ENCODE results near the gene CDH4. TPM values are rescaled to one million over a fixed set of nuclear protein-coding genes. Genes with fewer than 3 reads are reported as not detected.

Gene CDH4
- total RNA-seq, 1 donor = 8.6 TPM

DNA sequence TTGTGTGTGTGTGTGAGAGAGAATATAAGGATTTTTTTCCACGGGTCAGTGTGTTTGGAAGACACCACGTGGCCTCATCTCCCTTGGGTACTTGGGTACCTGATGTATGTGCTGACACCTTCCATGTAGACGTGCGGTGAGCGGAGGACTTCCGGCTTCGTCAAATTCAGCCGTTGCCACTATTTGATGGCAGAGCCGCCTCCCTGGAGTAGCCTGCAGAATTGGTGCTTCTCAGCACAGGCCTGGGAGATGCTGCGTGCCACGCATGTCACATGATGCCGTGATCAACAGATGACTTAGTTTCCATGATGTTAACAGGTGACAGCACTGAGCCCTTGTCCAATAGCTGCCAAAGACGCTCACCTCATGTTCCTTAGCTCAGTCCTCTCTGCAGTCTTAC lies 69.4 kb downstream of the CDH4 start:
- no peak for DNase-seq (ENCODE audit: low read depth in 2 of 3, low spot score in 2 of 3)

DNA sequence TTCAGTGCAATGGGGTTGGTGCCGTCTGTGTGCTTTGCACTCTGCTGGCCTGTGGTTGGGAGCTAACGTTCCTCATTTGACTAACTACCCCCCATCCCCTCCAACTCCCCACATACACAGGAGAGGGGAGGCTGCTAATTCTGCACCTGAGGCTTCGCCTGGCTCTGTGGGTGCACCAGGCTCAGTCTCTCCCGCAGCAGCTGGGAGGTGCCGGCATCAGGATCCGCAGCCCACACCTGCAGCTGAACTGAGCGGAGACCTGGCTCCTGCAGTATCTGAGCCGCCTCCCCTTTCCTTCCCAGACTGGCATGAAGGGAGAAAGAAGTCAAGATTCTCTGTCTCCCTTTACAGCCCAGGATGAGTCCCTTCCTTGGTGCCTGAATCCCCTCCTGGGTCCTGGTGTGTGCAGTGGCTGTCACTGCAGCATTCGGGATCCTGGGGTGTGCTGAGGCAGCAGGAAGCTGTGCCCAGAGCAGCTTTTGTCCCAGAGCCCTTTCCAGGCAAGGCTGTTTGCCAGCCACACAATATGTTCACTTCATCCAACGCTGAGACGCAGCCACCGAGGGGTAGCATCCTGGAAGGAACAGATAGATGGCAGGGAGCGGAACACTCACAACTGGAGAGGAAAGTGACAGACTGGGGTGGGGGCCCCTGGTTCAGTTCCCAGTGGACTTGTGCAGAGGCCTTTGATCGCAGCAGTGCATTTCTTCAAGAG lies 70.2 kb downstream of the CDH4 start:
- no peak for DNase-seq (ENCODE audit: low read depth in 2 of 3, low spot score in 2 of 3)

DNA sequence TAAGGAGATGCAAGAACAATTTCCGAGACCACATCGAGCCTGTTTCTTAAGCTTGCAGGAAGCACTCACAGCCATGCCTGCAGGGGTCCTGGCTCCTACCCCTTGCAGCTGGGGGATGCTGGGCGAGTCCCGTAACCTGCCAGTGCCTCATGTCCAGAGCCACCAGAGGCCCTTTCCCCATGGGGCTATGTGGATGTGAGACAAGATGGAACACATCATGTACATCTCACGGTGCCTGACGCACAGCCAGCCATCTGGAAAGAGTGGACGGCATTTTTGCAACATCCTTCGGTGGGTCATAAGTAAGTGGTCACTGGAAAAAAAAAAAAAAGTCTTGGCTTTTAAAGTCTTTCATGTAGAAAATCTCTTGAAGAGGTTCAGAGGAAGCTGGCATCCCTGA lies 72.8 kb downstream of the CDH4 start:
- DNase-seq (ENCODE audit: low read depth in 2 of 3, low spot score in 2 of 3) = no peak

DNA sequence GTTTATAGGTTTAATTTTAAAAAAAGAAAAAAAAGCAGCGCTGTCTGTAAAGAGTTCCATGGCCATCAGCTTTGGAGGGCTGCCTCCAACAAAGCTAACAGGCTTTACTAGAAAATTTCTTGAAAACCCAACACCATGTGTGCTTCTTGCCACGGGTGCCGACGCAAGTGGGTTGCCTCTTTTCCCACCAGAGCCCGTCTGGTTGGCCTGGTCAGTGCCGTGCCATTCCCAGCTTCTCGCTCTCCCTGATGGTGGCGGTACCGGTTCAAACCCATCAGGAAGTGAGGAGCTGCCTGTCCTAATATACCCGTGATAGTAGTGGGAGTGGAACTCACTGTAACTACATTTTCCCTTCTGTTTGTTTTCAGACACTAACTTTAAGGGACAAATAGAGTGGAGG lies 73.7 kb downstream of the CDH4 start:
- DNase-seq (ENCODE audit: low read depth in 2 of 3, low spot score in 2 of 3) = no peak

DNA sequence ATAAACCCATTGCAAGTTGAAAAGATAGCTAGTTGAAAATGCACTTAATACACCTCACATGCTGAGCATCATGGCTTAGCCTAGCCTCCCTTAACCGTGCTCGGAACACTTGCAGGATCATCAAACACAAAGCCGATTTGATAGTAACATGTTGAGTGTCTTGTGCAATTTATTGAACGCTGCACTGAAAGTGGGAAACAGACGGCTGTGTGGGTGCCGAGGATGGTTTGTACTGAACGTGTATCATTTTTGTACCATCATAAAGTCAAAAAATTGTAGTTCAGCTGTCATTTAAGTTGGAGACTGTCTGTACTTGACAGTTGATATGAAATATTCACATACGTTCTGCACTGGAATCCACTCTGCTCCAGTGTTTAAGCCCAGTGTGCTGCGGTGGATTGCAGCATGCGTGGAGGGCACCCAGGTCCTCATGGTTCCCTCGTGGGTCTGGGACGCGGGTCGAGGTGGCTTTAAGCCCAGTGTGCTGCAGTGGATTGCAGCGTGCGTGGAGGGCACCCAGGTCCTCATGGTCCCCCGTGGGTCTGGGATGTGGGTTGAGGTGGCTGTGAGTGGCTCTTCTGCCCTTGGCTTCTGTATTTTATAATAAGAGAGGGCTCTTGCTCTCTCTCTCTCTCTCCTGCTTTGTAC lies 77.0 kb downstream of the CDH4 start:
- no peak for DNase-seq (ENCODE audit: low read depth in 2 of 3, low spot score in 2 of 3)

DNA sequence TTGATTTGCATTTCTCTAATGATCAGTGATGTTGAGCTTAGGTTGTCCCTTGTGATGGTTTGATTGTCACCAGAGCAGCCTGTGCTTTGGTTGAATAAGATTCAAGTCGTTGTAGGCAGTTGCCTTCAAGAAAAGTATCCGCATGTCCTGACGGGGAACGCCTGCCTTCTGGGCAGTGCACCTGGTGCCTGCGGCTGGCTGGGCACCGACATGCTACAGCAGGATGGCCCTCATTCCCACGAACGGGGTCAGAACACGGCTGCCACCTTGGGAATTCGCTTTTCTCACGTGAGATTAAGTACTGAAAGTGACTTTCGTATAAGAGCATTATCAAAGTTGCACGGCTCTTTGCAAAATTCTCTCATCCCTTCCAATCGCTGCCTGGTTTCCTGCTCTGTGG lies 78.4 kb downstream of the CDH4 start:
- no peak for DNase-seq (ENCODE audit: low read depth in 2 of 3, low spot score in 2 of 3)

DNA sequence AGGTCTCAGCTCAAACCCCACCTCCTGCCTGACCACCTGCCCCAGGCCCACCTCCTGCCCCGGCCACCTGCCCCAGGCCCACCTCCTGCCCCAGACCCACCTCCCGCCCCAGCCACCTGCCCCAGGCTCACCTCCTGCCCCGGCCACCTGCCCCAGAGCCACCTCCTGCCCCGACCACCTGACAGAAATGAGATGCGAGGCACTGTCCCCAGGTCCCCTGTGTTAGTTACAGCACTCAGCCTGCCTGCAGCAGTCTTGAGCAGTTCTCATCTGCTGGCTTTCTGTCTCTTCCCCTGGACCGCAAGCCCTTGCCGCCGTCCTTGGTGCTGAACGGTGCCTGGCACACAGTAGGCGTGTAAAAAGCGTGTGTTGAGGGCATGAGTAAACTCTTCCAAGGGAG lies 79.5 kb downstream of the CDH4 start:
- no peak for DNase-seq (ENCODE audit: low read depth in 2 of 3, low spot score in 2 of 3)

DNA sequence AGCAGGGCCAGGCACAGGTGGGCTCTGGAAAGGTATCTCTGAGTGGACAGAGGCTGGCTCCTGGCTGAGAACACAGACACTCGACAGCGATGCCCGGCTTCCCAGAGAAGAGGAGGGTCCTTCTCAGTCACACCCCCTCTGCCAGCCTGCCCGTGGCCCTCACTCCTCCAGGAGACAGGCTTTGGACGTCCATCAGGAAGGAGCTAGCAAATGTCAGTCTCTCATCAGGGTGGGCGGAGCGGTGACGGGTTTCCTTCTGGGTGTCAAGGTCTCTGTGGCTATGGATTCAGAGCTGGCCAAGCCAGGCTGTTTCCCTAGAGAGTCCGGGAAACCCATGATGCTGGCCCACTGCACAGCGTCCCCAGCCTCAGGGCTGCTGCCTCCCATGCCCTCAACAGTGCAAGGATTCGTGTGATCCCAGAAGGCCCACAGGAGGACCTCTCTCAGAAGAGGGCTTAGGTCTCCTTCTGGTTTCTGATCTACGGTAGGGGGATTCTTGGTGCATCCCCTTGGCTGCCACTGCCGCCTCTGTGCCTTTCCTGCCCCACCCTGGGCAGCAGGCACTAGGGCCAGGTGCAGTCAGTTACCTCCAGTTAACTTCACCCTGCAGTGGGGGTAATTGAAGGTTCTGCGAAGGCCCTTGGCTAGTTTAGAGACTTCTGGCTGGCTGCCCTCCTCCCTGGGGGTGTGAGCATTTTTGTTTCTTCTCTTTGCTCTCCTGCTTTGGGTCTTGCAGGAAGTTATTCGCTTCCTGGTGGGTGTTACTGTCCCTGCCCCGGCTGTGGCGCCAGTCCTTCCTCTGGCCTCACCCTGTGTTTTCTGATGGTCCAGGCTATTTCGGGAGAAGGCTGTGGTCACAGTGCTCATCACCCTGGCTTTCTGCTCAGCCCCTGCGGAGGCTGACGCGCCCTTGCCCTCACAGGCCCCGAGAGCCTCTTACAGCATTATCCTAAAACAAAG lies 80.2 kb downstream of the CDH4 start:
- no peak for DNase-seq (ENCODE audit: low read depth in 2 of 3, low spot score in 2 of 3)

DNA sequence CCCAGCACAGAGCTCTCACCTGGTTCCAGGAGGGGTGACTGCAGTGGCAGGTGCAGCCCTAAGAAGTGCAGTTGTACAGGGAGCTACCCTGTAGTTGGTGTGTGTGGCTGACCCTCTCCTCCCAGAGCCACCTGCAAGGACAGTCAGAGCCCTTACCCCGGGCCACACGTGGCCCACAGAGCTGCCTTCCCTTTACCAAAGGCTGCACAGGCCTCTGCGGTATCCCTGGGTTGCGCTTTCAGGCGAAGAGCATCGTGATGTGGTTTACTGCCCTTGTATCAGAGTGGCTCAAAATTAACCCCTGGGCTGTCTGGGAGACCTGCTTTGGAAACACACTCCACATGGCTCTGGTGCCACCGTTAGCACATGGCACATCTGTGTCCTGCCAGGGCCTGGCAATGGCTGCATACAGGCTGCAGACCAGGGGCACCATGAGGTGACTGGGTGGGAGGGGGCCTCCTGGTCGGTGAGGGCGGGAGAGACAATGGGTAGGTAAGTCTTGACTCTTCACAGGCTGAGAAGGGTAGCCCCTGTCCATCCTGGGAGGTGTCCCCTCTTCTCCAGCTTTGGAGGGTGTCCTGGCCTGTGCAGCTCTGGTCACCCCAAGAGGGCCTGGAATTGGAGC lies 81.5 kb downstream of the CDH4 start:
- no peak for DNase-seq (ENCODE audit: low read depth in 2 of 3, low spot score in 2 of 3)

DNA sequence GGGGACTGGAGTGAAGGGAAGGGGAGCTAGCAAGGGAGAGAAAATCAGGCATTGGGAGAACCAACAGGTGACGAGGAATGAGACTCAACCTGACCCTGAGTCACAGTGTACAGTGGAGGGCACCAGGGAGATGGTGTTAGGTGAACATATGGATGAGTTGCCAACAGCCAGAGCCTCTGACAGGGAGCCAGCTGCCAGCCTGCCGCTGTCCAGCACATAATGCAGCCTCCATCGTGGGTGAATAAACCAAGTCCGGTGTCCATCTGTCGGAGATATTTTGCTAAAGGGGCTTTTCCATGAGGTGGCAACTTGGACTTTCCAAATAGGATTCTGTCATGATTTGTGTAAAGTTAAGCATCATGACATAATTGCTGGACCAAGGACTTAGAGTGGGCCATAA lies 88.1 kb downstream of the CDH4 start:
- no peak for DNase-seq (ENCODE audit: low read depth in 2 of 3, low spot score in 2 of 3)

DNA sequence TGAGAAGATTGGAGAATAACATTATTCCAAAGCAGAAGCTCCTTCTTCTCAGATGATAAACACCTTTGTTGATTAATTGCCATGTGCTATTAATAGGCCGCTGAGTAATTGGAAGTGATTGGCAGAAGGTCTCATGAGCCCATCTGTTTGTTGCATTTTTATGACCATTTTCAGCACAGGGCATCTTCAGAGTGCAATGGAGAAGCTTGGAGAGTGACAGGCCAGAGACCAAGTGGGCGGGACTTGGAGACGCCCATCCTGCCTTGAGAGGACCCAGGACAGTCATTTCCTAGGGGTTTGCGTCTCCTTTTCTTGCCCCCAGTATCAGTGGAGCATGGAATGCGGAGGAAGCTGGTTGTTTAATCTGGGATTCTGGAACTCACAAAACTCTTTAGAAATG lies 89.5 kb downstream of the CDH4 start:
- DNase-seq (ENCODE audit: low read depth in 2 of 3, low spot score in 2 of 3) = no peak

DNA sequence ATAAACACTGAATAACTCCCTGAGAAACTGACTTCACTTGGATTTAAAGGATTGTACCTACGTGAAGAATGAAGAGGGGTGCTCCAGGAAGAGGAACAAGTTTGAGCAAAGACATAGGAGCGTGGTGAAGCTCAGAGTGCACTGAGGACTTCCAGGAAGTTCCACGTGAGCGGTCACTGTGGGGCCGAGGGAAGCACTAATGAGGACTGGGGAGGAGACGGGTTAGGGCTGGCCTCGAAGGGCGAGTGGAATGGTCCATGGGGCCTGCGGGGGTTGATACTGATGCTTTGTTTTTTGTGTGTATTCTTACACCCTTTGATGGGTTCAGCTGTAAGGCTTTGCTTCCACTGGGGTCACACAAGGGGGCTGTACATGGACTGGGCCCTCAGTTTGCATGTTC lies 91.9 kb downstream of the CDH4 start:
- DNase-seq (ENCODE audit: low read depth in 2 of 3, low spot score in 2 of 3) = no peak

DNA sequence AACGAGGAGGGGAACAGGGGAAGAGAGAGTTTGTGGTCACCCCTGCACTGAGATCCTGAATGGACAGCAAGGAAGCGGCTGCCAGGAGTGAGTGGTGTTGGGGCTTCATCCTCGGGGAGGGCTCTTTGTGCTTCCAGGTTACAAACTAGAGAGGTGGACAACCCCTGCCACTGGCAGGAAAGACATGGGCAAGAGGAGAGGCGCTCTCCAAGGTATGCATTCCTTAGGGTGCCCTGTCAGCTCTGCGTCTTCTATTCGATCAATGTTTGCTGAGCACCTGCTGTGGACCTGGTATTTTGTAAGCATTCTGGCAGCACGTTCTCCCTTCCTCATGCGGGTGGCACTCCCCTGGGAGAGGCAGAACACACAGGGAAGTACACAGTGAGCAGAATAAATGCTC lies 93.6 kb downstream of the CDH4 start:
- DNase-seq (ENCODE audit: low read depth in 2 of 3, low spot score in 2 of 3) = no peak

DNA sequence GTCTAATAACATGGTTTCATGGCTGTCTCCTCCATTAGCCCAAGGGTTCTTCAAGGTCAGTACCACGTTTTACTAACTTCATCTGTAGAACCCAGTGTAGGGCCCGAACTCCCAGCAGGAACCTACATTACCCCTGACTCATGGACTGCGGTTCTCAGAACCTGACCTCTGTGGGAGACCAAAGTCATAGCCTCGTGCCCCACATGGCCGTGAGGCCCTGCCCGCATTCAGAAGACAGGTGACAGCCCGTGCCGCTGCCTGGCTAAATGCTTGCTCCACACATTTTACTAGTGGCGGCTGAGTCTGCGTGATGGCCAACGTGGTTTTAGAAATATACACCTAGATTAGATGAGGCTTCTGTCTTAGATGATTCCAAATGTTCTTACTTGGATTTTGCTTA lies 94.9 kb downstream of the CDH4 start:
- no peak for DNase-seq (ENCODE audit: low read depth in 2 of 3, low spot score in 2 of 3)

DNA sequence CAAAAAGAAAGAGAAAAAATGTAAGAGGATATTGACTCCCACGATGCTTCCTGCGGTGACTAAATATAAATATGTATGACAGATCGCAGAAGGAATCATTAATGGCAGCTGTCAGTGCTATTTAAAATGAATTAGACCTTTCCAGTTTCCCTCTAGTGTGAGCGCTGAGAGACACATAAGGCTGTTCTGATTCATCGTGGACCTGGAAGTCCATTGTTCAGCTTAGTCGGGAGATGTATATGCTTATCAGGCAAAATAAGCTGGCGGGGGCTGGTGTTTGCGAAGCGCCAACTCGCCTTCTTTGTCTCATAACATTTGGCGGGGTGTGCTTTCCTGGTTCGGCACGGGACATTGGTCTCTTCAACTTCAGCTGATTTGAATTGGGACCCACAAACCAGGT lies 95.4 kb downstream of the CDH4 start:
- no peak for DNase-seq (ENCODE audit: low read depth in 2 of 3, low spot score in 2 of 3)

DNA sequence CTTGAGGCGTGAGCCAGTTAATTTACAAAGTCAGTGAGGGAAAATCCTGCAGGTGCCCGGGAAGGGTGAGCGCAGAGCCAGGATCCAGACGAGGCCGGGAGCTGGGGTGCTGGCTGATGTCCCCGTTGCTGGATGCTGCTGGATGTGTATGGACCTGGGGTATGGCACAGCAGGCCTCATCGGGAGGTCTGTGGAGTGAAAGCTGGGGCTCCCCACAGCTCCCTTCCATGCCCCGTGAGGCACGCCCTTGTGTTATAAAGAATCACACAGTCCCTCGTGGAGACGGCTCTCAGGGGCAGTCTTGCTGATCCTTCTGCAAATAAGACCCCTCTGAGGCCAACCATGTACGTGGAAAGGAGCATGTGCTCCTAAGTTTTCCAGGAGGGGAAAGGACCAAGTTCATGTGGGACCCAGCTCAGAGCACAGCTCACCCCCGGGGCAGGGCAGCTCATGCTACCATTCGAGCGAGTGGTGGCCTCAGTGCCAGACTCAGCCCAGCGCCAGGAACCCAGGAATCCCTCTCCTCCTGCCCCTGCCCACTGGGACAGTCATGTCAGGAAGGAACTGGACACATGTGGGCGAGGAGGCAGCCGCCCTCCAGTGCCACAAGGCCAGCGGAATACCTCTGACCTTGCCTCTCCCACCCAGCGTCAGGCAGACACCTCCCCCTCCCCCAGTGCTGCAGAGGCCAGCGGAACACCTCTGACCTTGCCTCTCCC lies 97.5 kb downstream of the CDH4 start:
- DNase-seq (ENCODE audit: low read depth in 2 of 3, low spot score in 2 of 3) = no peak

DNA sequence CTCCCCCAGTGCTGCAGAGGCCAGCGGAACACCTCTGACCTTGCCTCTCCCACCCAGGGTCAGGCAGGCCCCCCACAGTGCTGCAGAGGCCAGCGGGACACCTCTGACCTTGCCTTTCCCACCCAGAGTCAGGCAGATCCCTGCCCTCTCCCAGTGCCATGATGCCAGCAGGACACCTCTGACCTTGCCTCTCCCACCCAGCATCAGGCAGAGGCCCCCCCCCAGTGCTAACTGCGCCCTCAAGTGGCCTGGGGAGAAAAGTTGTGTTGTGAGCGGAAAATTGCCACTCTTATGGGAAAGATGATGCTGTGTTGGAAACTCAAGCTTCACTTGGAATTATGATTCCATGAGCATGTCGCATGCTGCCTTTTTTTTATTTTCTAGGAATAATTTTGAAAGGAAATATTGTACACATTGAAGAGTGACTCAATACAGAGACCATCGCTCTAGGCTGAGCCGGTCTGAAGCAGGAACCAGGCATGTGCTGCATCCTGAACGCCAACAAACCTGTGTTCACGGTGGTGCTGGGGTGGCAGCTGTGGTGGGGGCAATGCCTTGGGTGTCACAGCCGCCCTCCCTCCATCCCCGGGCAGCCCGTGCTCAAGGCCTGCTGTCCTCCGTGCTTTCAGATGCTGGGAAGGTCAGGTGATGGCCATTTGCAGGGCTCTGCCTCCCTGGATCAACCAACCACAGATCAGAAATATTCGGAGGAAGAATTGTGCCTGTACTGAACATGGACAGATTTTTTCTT lies 98.6 kb downstream of the CDH4 start:
- no peak for DNase-seq (ENCODE audit: low read depth in 2 of 3, low spot score in 2 of 3)

DNA sequence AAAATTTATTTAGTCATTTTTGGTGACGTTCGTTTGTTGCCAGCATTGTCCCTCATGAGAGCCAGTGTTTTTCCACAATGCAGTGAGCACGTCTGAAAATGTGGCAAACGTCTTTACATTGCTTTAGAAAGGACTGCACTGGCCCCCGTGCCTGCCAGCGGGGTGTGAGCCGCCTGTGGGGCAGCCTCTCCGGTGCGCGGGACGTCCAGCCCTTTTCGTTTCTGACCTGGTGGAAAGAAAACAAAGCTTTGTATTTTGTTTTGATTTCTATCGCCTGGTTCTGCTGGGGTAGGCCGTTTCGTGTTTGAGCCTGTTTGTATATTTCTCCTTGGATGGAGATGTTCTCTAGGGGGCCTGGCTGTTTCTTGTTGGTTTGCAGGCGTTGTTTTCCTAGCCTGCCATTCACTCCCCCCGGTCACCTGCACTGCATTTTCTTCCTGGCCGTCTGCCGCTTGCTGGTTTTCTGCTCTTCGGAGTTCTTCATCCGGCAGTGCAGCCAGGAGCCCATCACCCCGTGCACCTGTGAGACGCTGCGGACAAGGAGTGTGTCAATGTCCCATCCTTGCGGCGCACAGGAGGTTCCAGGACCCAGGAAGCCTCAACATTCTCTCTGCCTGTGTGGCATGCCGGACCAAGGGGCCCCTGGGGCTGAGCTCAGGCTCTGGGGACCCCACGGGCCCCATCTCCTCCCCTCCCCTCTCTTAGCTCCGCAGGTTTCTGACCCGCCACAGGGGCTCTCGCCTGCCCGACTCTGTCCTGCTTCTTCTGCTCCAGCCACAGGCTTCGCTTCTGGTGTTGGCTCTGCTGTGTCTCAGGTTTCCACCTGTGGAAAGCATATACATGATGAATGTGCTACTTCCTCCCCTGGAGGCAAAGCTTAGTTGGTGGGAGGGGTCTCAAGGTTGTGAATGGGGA lies 100.5 kb downstream of the CDH4 start:
- no peak for DNase-seq (ENCODE audit: low read depth in 2 of 3, low spot score in 2 of 3)
